Epithelial cell of proximal tubule (primary cell): ENCODE results near the gene PTEN. TPM values are rescaled to one million over a fixed set of nuclear protein-coding genes. Genes with fewer than 3 reads are reported as not detected.
A peak's percentile ranks its signal among the peaks of the same experiment; 100 is the strongest.
"Not testable (repeated sequence)": the region's sequence is repeated elsewhere in the genome, so short reads cannot be mapped to it uniquely, and the experiment has no call there.

Experiments
- DNase-seq: peaks from one replicate; pipeline ENCODE4 v3.0.0-alpha.2; 2011; ENCODE audit warnings: low read depth
- H3K4me3 ChIP-seq: 2 replicates; pipeline ENCODE4 v1.5.1; 2011; ENCODE audit warnings: low read depth, mild to moderate bottlenecking, low read length
- CTCF ChIP-seq: conservative IDR thresholded peaks from 2 replicates; pipeline ENCODE4 v1.5.1; 2012; ENCODE audit warnings: low read depth, mild to moderate bottlenecking, low read length
- total RNA-seq: library from RNA; depleted of rRNA; stranded (reverse); fragments of >200 nt; gene quantifications from 2 replicates; pipeline ENCODE4 v1.2.3, GENCODE V29; 2015

PTEN gene
- total RNA-seq, 1 donor from 2014 or later, result 33.4 TPM

- no peak for DNase-seq
- peak overlapping the region; percentile 72 for H3K4me3 ChIP-seq
- no peak for TF ChIP-seq CTCF
Observed at GRCh38 chr10:87865241-87865881, 1.9 kb downstream of the PTEN start.

DNA sequence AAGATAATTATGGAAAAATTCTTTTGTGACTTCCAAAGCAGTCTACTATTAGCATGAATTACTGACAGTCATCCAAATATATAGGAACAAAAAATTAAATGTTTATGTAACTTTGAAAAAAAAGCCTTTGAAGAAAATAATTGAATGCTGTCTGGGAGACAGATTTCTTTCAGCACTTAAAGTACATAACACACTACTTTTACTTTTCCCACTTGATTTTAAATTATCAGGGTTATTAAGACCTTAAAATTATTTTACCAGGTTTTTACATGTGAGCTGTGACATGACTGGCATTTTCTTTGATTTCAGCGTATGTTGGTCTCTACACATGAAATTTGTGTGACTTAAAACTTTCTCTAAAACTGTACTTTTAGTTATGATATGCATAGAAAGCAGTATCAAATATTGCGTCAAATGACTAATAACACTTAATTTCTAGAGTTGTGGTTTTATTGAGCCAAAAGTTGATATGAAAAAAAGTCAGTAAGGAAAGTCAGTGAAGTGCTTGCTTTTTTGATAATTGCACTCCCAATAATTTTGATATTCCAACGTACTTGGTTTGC, 3.1 kb downstream of the PTEN start:
- no peak for TF ChIP-seq CTCF
- no peak for DNase-seq
- peak overlapping the region; percentile 72 for H3K4me3 ChIP-seq

GRCh38 chr10:87867453-87867852, 4.0 kb downstream of the PTEN start:
- TF ChIP-seq CTCF, result no peak
- H3K4me3 ChIP-seq, result peak overlapping the region; percentile 72
- DNase-seq, result no peak

GRCh38 chr10:87868277-87868676, 4.9 kb downstream of the PTEN start:
- DNase-seq, result no peak
- H3K4me3 ChIP-seq, result peak overlapping the region; percentile 72
- TF ChIP-seq CTCF, result no peak

- DNase-seq, H3K4me3 ChIP-seq: not testable (repeated sequence)
Observed at GRCh38 chr10:87869139-87869538, 5.7 kb downstream of the PTEN start.

DNA sequence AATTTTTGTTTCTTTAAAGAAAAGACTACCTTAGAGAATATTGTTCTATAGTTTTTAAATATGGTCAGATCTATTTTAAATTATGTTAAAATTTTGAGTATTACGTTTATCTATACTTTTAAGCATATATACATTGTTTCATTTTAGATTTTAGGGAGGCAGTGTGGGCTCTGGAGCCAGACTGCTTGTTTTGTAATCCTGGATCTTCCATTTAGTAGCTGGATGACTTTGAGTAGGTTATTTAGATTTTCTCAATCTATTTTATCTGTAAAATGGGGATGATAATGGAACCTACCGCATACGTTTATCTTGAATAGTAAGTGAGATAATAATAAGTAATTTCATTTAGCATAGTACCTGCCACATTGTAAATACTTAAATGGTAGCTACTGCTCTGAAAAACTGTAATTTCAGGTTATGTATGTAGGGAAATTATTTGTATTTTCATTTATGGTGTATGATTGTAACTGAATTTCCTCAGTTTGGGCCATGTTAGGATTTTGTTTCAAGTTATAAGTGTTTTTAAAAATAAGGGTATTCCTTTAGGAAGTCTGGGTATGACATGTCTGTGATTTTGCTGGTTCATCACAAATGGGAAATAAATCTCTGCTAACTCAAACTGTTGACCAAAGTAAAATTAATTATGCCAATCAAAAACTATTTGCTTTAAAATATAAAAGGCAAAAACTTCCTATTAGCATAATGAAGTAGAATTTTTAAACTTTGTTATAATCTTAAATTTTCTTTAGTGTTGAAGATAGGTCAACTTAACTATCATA, 6.5 kb downstream of the PTEN start:
- DNase-seq, result no peak
- no peak overlapping the region for H3K4me3 ChIP-seq
- TF ChIP-seq CTCF, result no peak

DNA sequence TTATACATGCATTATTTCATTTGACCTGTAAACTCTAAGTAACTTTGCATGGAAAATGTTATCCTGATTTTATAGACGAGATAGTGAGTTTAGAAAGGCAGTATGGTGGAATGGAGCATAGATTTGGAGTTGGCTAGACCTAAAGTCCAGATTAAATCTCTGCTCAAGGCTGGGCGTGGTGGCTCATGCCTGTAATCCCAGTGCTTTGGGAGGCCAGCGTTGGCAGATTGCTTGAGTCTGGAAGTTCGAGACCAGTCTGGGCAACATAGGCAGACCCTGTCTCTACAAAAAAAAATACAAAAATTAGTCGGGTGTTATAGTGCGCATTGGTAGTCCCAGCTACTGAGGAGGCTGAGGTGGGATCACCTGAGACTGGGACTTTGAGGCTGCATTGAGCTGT, 9.4 kb downstream of the PTEN start:
- H3K4me3 ChIP-seq, result no peak overlapping the region
- TF ChIP-seq CTCF, result no peak
- no peak for DNase-seq
